Measurements from ENCODE around the gene LSMEM2.

Gene LSMEM2

DNA sequence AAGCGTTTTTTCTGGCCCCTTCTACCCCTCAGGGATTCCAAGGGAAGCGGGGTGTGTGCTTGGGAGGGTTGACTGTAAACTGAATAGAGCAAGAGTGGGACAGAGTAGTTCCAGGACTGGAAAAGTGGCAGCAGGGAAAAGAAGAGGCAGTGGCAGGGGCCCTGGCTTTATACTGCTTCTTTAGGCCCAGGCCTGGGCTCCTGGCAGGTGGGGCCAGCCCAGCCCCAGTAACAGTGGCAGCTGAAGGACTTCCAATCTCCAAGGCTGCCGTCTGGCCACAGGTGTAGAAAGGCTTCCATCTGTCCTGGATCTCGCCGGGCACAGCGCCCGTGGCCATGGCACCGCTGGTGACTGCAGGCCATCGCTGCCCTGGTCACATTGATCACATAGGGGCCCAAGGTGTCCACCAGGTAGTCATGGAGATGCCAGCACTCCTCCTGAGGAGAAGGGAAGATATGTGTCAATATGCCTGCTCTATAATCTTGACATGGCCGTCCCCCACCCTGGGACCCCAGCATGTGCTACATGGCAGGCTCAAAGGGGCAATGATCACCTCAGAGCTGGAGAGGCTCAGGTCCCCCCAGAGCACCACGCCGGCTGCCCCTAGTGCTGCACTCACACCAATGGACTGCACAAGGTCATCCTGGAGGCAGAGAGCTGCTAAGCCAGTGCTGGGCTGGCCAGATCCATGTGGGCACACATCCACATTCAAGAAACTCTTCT lies 14.4 kb downstream of the LSMEM2 start:
- H3K27me3 Mint-ChIP-seq, result no peaks in the 10 kb centered on the region
- H3K4me1 Mint-ChIP-seq, result peaks cover 49% of the 10 kb centered on the region
- H3K9me3 Mint-ChIP-seq, result no peaks in the 10 kb centered on the region
- H3K36me3 Mint-ChIP-seq, result peaks cover 19% of the 10 kb centered on the region
- H3K4me3 Mint-ChIP-seq, result peak overlapping the region; percentile 94
- ATAC-seq, result no peak
- peak overlapping the region; percentile 95 for H3K27ac Mint-ChIP-seq

DNA sequence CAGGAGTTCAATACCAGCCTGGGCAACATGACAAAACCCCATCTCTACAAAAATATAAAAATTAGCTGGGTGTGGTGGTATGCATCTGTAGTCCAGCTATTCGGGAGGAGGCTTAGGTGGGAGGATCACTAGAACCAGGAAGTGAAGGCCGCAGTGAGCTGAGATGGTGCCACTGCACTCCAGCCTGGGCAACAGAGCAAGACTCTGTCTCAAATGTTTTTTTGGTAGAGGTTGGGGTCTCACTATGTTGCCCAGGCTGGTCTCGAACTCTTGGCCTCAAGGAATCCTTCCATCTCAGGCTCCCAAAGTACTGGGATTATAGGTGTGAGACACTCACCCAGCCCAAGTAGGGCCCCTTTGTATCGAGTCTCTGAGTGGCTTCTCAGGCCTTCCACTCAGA lies 15.2 kb downstream of the LSMEM2 start:
- Mint-ChIP-seq H3K9me3 (no peaks in the 10 kb centered on the region), H3K27me3 (no peaks in the 10 kb centered on the region), H3K27ac (no peak overlapping the region), H3K36me3 (peaks cover 12% of the 10 kb centered on the region), H3K4me3 (no peak overlapping the region), H3K4me1 (peaks cover 53% of the 10 kb centered on the region)
- no peak for ATAC-seq

DNA sequence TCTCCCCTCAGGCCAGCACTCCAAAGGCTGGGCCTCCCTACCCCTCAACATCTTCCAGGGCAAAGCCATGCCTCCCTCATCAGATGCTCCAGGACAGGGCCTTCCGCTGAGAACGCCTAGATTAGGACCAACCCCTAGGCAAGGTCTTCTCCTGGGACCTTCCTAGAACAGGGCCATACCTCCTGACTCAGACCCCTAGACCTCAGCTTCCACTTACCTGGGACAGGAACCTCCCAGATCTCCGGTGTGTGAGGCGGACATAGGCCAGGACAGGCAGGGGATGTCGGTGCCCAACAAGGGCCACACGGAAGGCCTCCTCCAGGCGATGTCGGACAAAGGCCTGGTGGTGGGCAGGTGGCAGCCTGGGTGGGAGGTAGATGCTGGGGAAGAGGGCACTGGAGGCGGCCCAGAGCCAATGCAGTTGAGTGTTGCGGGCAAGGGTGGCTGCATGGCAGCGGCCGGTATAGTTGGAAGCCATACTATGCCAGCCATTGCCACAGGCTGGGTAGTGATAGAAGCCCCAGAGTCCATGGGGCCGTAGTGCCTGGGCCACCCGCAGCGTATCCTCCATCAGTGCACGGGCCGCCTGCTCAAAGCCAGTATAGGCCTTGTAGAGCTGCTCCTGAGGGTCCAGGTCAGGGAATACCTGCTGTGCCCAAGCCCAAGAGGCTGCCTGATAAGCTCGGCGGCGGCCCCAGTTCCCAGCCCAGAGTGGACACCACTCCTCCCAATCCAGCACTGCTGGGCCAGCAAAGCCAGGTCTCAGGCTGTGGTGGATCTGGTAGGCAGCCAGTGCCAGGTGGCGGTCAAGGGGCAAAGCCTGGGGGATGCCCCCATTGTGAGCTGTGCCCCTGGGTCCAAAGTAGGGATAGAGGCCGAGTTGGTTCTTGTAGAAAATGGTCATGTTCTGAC lies 15.9 kb downstream of the LSMEM2 start:
- Mint-ChIP-seq H3K36me3 (peaks cover 12% of the 10 kb centered on the region), H3K27me3 (no peaks in the 10 kb centered on the region), H3K9me3 (no peaks in the 10 kb centered on the region), H3K4me3 (no peak overlapping the region), H3K27ac (no peak overlapping the region), H3K4me1 (peaks cover 54% of the 10 kb centered on the region)
- ATAC-seq, result no peak

DNA sequence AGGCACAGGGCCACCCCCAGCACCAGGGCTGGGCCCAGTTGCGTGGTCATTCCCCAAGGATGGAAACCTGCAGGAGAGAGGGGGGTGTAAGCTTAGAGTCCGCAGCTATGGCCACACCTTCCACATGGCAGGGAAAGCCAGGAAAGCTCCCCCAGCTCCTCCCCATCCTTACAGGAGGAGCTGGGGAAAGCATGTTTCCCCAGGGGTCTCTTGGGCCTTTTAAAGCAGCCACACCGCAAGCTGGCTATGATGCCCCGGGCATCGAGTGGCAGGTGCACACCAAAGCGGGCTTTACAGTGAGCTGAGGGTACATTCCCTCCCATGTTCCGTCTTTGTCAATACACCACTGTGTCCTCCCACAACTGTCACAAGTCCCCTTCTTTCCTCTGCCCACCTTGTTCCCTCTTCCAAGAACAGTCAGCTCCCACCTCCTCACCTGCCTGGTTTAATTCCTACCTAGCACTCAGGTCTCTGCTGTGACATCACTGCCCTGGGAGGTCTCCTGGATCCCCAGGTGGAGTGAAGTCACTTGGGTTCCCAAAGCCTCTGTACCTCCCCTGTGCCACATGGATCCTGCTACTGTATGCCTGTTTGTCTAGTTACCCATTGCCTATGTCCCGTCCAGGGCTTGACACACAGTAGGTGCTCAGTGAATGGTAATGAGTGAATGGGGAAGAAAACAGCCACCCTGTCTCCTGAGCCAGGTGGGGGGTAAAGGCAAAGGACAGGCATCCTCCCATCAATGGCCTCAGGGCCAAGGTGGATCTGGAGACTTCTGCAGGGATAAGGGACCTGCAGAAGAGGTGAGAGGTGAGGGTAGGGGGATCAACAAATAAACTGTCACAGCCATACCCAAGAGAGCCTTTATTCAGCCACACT lies 16.9 kb downstream of the LSMEM2 start:
- H3K4me1 Mint-ChIP-seq, result peaks cover 58% of the 10 kb centered on the region
- H3K9me3 Mint-ChIP-seq, result no peaks in the 10 kb centered on the region
- H3K4me3 Mint-ChIP-seq, result no peak overlapping the region
- H3K27ac Mint-ChIP-seq, result no peak overlapping the region
- no peaks in the 10 kb centered on the region for H3K27me3 Mint-ChIP-seq
- no peak for ATAC-seq
- H3K36me3 Mint-ChIP-seq, result peaks cover 12% of the 10 kb centered on the region

DNA sequence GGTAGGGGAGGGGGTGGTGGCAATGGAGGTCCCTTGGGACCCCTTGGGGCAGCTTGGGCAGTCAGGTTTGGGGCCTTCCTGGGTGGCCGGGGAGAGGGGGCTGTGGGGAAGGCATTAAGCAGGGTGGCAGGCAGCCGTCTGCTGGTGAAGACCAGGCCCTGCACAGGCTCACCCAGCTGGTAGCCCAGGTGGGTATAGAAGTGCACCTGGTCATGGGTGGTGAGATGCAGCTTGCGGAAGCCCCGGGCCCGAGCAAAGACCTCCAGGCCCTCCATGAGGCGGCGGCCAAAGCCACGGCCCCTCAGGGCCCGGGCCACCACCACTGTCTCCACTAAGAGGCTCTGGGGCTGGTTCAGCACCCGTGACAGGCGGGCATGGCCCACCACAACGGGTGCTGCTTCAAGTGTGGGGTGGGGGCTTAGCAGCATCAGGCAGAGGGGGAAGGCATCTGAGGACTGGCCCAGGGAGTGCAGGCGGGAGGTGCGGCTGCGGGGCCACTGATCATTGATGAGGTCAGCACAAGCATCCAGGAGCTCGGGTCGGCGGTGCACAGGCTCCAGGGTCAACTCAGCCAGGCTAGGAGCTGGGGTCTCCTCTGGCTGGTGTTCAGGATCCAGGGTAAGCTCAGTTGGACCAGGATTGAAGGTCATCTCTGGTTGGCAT lies 18.0 kb downstream of the LSMEM2 start:
- ATAC-seq, result no peak

DNA sequence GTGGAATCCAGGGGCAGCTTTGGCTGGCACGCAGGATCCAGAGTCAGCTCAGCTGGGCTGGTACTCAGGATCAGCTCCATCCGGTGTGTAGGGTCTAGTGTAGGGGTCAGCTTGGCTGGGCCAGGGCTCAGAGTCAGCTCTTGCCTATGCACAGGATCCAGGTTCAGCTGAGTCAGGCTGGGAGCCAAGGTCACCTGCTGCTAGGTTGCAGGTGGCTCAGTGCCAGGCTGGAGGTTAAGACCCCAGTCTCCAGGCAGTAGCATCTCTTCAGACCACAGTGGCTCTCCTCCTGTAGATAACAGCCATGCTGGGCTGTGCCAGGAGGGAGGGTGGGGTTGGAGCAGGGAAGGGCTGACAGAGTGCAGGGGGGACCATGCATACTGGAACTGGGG lies 18.5 kb downstream of the LSMEM2 start:
- H3K9me3 Mint-ChIP-seq, result no peaks in the 10 kb centered on the region
- H3K27me3 Mint-ChIP-seq, result no peaks in the 10 kb centered on the region
- H3K4me1 Mint-ChIP-seq, result peaks cover 50% of the 10 kb centered on the region
- H3K4me3 Mint-ChIP-seq, result no peak overlapping the region
- ATAC-seq, result no peak
- H3K27ac Mint-ChIP-seq, result no peak overlapping the region
- H3K36me3 Mint-ChIP-seq, result peaks cover 6% of the 10 kb centered on the region

More for the DNA sequence above, 18.0 kb downstream of the LSMEM2 start:
- Mint-ChIP-seq H3K9me3 (no peaks in the 10 kb centered on the region), H3K36me3 (peaks cover 6% of the 10 kb centered on the region), H3K4me1 (peaks cover 52% of the 10 kb centered on the region), H3K27ac (no peak overlapping the region), H3K4me3 (no peak overlapping the region), H3K27me3 (no peaks in the 10 kb centered on the region)

DNA sequence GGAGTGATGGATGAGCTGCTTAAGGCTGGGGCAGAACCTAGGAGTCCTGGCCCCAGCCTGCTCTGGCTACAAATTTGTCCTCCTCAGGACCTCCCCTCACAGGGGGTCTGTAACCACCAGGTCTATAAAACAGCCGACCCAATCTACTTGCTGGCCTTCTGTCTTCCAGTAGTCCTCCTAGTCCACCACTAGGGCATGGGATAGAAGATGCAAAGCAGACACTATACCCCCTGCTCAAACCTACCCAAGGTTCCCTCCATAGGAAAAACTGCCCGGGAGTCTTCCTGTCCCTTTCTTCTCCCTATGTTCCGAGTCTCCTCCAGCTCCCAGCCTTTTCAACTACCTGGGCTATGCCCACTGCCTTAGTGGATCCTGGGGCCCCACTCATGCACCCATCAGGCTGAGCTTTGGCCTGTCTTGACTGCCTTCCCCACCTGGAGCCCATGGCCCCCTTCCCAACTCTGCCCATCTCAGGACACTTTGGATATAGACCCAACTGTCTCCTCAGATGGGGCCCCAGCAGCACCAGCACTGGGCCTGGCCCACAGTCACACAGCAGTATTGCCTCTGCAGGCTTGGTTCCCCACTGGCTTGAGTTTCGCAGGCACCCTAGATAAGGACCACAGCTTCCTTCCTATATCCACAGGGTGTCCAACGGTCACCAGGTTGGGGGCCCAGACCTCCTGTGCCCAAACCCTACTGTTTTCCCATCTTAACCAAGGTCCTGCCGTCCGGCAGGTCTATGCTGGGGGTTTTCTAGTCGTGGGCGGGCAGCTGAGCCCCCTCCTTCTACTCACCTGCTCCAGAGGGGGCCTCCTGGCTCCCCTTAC lies 19.2 kb downstream of the LSMEM2 start:
- H3K4me1 Mint-ChIP-seq, result peaks cover 42% of the 10 kb centered on the region

DNA sequence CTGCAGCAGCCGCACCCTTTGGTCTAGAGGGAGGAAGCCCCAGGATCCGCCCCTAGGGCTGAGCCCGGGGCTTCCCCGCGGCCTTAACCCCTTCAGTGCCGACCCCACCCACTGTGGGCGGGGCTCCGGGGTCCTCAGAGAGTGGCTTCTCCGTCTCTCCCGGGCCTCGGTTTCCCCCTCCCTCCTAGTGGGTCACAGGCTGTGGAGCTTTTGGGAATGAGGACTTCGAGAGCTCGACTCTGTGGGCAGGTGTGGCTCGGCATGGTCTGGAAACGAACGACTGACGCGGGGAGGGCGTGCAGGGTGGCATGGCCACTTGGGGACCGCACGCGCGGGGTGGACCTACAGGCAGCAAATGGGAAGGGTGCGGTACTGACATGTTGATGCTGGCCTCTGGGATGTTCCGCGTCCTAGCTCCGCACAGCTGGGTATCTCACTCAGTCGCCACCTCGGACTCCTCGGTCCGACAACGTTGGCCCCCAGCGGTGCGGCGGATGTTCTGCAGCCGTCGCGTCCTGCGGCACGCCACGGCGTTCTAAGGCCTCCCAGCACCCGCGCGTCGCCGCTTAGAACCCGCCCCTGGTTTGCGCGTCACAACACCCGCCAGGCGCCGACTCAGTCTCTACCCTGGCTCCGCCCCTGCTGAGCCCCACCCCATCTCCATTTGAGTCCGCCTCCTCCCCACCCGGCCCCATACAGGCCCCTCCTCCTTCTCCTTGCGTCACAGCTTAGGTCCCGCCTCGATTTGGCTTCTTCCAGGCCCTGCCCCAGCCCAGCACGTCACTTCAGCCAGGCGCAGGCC lies 20.1 kb downstream of the LSMEM2 start, which contains the start of the genes HYAL3 and NAA80:
HYAL3 (minus strand) TSS at position 570 of the 802 bp plus-strand sequence. CDS start 3,803 bp downstream, outside the sequence.
NAA80 (minus strand) TSS at position 570 of the 802 bp plus-strand sequence. CDS start 1,942 bp downstream, outside the sequence.
- H3K27ac Mint-ChIP-seq, result peak within 1 kb of the TSS; percentile 99
- peak within 1 kb of the TSS; percentile 94 for H3K4me3 Mint-ChIP-seq
- H3K9me3 Mint-ChIP-seq, result no peaks in the 10 kb centered on the region
- peak; percentile 95 for ATAC-seq
- no peaks in the 10 kb centered on the region for H3K27me3 Mint-ChIP-seq
- peaks cover 39% of the 10 kb centered on the region for H3K4me1 Mint-ChIP-seq
- H3K36me3 Mint-ChIP-seq, result peaks cover 6% of the 10 kb centered on the region

More for the DNA sequence above, 19.2 kb downstream of the LSMEM2 start:
- Mint-ChIP-seq H3K9me3 (no peaks in the 10 kb centered on the region), H3K4me3 (peak overlapping the region; percentile 94), H3K27me3 (no peaks in the 10 kb centered on the region), H3K27ac (peak overlapping the region; percentile 99), H3K36me3 (peaks cover 6% of the 10 kb centered on the region)
- no peak for ATAC-seq

DNA sequence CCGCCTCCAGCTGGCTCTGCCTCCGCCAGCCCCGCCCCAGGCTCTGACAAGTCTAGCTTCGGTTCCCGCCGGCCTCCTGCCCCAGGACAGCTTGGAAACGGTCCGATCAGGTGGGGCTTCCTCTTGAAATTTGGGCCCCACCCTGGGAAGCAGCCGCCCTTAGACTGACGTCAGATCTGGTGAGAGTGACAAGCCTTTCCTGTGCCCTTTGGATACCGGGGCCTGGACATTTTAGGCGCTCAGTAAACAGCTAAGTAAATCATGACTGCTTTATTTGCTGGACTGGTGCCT lies 20.7 kb downstream of the LSMEM2 start:
- Mint-ChIP-seq H3K27ac (peak overlapping the region; percentile 99), H3K9me3 (no peaks in the 10 kb centered on the region), H3K4me1 (peaks cover 39% of the 10 kb centered on the region), H3K4me3 (peak overlapping the region; percentile 94), H3K27me3 (no peaks in the 10 kb centered on the region), H3K36me3 (peaks cover 6% of the 10 kb centered on the region)
- ATAC-seq, result no peak

DNA sequence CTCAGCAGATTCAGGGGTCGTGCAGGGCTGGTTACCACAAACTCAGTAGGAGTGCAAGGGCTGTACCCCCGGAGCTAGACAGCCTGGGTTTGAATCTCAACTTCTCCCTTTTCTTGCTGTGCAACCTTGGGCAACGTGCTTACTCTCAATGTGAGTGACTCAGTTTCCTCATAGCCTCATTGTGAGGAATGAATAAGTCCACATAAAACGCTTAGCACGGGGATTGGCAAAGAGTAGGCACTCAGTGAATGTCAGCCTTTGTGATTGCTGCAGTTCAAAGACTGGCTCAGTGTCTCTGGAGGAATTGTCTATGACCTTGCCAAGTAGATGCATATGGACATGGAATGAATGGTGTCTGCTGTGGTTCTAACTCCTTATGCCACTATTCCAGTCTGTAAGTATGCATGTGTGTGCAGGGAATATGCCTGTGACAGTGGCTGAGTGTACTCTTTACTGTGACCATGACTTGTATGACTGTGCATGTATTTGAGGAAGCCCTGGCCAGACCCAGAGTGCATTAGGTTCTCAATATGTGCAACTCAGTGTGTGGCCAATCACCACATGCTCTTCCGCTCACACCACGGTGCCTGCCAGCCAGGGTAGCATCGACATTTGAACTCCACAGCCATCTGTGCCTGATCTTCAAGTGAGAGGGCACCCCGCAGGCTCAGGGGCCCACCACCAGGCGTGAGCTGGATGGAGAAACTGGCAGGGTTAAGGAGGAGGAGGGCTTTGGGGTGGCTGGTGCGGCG lies 21.2 kb downstream of the LSMEM2 start:
- Mint-ChIP-seq H3K27me3 (no peaks in the 10 kb centered on the region), H3K4me3 (peak overlapping the region; percentile 94), H3K9me3 (no peaks in the 10 kb centered on the region), H3K27ac (peak overlapping the region; percentile 99), H3K36me3 (peaks cover 6% of the 10 kb centered on the region), H3K4me1 (peaks cover 39% of the 10 kb centered on the region)
- ATAC-seq, result no peak

DNA sequence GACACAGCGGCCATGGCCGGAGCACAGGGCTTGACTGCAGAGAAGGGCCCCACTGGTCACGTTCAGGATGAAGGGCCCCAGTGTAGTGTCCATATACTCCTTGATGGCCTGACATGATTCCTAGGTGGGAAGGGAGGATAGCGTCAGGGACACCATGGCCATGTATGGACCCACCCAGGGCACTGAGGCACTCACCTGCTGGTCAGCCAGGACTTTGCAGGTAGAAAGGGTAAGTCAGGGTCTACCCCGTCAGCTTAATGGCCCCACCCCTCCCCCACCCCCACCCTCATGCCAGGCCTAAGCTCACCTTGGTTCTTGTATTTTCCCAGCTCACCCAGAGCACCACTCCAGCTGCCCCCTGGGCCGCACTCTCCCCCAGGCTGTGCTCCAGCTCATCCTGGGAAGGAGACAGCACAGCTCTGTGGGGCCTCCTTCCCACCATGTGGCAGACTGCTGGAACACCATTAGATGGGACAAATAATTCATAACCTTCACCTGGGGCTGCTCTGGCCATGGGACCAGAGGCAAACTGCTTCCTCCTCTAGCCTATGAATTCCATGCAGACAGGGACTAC lies 21.9 kb downstream of the LSMEM2 start:
- Mint-ChIP-seq H3K36me3 (peaks cover 6% of the 10 kb centered on the region), H3K27me3 (no peaks in the 10 kb centered on the region), H3K9me3 (no peaks in the 10 kb centered on the region), H3K4me1 (peaks cover 39% of the 10 kb centered on the region), H3K27ac (peak overlapping the region; percentile 99), H3K4me3 (peak overlapping the region; percentile 94)
- no peak for ATAC-seq

Measured in stimulated activated memory B cell treated with anti-CD40 and anti-IgM and Interleukin-4, amounts not matched to agents 10 μg/mL and 1 μg/mL and 100 μg/mL, for 72 hours (primary cell).